ENCODE measurements around the gene ME1.
A peak's percentile ranks its signal among the peaks of the same experiment; 100 is the strongest.
"Not testable (repeated sequence)": the region's sequence is repeated elsewhere in the genome, so short reads cannot be mapped to it uniquely, and the experiment has no call there.

ME1 gene

DNA sequence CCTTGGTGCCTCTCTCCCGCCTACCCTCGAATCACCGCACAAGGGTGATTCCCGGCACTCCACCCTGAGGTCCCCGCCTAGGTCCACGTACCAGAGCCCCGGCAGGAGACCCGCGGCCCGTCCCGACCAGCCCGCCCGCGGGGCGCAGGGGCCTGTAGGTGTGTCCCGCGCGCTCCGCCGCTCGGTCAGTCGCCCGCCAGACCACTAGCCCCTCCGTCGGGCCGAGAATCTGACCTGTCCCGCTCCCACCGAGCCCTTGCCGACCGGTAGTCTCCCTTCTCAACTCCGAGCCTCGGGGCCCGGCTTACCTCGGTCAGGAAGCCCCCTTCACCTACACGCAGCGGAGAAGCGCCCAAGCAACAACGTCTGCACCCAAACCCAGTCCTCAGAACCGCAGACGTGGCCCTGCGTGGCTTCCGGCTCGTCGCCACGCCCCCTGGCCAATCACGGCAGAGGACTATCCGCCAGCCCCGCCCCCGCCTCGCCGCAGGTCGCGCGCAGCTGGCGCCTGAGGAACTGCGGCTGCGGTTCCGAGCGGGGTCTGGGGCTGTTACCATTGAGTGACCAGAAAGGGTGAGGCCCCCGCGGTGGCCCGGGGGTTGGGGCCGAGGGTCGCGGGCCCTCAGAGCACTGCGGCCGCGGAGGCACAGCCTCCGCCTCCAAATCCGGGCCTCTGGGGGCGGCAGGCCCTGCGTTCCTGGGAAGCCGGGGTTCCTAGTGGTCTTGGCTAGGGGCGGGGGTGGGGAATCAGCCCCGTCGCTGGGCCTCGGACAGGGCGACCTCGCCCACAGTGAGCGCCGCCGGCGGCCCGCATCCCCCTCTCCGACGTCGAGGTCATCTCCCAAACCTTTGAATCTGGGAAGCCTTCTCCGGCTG, 237.7 kb downstream of the ME1 start, which contains the start of the genes PGM3 and RWDD2A:
Gene PGM3, minus strand, starts transcription at position 395 of the 876 bp plus-strand sequence. CDS start 2,253 bp downstream, outside the sequence.
Gene RWDD2A, plus strand, starts transcription at position 487 of the 876 bp plus-strand sequence. CDS start 1,095 bp downstream, outside the sequence.
- H3K9me3 ChIP-seq (ENCODE audit: control insufficient read depth, insufficient read depth, low read length), result no peaks in the 10 kb centered on the region
- no peak for TF ChIP-seq EZH2phosphoT487 (IDR thresholded peaks at IDR 0.05; ENCODE audit: borderline replicate concordance, low read length)
- TF ChIP-seq, protein P1, sequence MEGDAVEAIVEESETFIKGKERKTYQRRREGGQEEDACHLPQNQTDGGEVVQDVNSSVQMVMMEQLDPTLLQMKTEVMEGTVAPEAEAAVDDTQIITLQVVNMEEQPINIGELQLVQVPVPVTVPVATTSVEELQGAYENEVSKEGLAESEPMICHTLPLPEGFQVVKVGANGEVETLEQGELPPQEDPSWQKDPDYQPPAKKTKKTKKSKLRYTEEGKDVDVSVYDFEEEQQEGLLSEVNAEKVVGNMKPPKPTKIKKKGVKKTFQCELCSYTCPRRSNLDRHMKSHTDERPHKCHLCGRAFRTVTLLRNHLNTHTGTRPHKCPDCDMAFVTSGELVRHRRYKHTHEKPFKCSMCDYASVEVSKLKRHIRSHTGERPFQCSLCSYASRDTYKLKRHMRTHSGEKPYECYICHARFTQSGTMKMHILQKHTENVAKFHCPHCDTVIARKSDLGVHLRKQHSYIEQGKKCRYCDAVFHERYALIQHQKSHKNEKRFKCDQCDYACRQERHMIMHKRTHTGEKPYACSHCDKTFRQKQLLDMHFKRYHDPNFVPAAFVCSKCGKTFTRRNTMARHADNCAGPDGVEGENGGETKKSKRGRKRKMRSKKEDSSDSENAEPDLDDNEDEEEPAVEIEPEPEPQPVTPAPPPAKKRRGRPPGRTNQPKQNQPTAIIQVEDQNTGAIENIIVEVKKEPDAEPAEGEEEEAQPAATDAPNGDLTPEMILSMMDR (IDR thresholded peaks at IDR 0.05; ENCODE audit: low read depth, low read length, poor library complexity, severe bottlenecking), result no peak
- H3F3A ChIP-seq (ENCODE audit: control insufficient read depth, insufficient read depth), result no peaks in the 10 kb centered on the region
- H3K27me3 ChIP-seq (ENCODE audit: control insufficient read depth, low read length), result no peaks in the 10 kb centered on the region
- H3K4me2 ChIP-seq (ENCODE audit: low read length), result peak within 1 kb of the TSS; percentile 75
- no peaks in the 10 kb centered on the region for H4K20me1 ChIP-seq (ENCODE audit: control insufficient read depth, insufficient read depth, low read depth, low read length)
- H3K36me3 ChIP-seq (ENCODE audit: control insufficient read depth, low read length), result peaks cover 18% of the 10 kb centered on the region
- H3K9me2 ChIP-seq (replicated peaks; ENCODE audit: control insufficient read depth, low read length), result no peaks in the 10 kb centered on the region
- H3K27ac ChIP-seq (ENCODE audit: low read depth, low read length), result no peak within 1 kb of the TSS
- peak within 1 kb of the TSS; percentile 85 for H3K4me3 ChIP-seq (ENCODE audit: low read length)
- peaks cover 23% of the 10 kb centered on the region for H3K79me2 ChIP-seq (ENCODE audit: control insufficient read depth, low read length)
- peaks cover 17% of the 10 kb centered on the region for H3K4me1 ChIP-seq (ENCODE audit: control insufficient read depth, low read length)

DNA sequence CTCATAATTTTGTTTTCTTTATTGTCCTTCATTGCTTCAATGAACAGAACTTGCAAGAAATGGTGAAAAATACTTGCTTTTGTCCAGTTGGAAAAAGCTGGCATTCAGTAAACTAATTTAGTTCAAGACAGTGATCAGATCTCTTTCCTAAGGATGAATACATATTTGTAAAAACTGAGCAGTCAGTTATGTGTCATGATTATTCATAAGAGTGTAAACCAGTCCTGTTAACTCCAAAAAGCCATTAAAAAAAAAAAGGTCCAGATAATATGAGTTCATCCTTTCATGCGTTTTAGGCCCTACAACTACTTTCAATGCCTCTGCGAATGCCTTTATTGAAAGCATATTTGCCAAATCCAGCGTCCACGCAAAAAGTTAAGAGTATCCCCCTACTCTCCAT, 238.4 kb downstream of the ME1 start:
- peak overlapping the region; percentile 75 for H3K4me2 ChIP-seq (ENCODE audit: low read length)
- peaks cover 18% of the 10 kb centered on the region for H3K36me3 ChIP-seq (ENCODE audit: control insufficient read depth, low read length)
- no peaks in the 10 kb centered on the region for H4K20me1 ChIP-seq (ENCODE audit: control insufficient read depth, insufficient read depth, low read depth, low read length)
- no peaks in the 10 kb centered on the region for H3K27me3 ChIP-seq (ENCODE audit: control insufficient read depth, low read length)
- H3K9me3 ChIP-seq (ENCODE audit: control insufficient read depth, insufficient read depth, low read length), result no peaks in the 10 kb centered on the region
- no peak overlapping the region for H3K27ac ChIP-seq (ENCODE audit: low read depth, low read length)
- H3F3A ChIP-seq (ENCODE audit: control insufficient read depth, insufficient read depth), result no peaks in the 10 kb centered on the region
- peak overlapping the region; percentile 85 for H3K4me3 ChIP-seq (ENCODE audit: low read length)
- H3K4me1 ChIP-seq (ENCODE audit: control insufficient read depth, low read length), result peaks cover 17% of the 10 kb centered on the region
- peaks cover 23% of the 10 kb centered on the region for H3K79me2 ChIP-seq (ENCODE audit: control insufficient read depth, low read length)
- H3K9me2 ChIP-seq (replicated peaks; ENCODE audit: control insufficient read depth, low read length), result no peaks in the 10 kb centered on the region
- TF ChIP-seq EZH2phosphoT487 (IDR thresholded peaks at IDR 0.05; ENCODE audit: borderline replicate concordance, low read length), result no peak
- TF ChIP-seq, protein P1 (IDR thresholded peaks at IDR 0.05; ENCODE audit: low read depth, low read length, poor library complexity, severe bottlenecking), result no peak

DNA sequence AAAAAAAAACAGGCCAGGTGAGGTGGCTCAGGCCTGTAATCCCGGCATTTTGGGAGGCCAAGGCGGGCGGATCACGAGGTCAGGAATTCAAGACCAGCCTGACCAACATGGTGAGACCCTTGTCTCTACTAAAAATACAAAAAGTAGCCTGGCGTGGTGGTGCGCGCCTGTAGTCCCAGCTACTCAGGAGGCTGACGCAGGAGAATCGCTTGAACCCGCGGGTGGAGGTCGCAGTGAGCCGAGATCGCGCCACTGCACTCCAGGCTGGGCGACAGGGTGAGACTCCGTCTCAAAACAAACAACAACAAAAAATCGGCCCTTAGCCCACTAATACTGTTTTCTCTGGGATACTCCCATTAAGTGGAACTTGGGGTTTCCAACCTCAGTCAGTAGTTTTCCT, 238.9 kb downstream of the ME1 start:
- not testable (repeated sequence) for H3K27ac ChIP-seq (ENCODE audit: low read depth, low read length); H3K9me2 ChIP-seq (replicated peaks; ENCODE audit: control insufficient read depth, low read length); H3K27me3 ChIP-seq (ENCODE audit: control insufficient read depth, low read length); H4K20me1 ChIP-seq (ENCODE audit: control insufficient read depth, insufficient read depth, low read depth, low read length); H3F3A ChIP-seq (ENCODE audit: control insufficient read depth, insufficient read depth); H3K9me3 ChIP-seq (ENCODE audit: control insufficient read depth, insufficient read depth, low read length)
- peaks cover 17% of the 10 kb centered on the region for H3K4me1 ChIP-seq (ENCODE audit: control insufficient read depth, low read length)
- peaks cover 23% of the 10 kb centered on the region for H3K79me2 ChIP-seq (ENCODE audit: control insufficient read depth, low read length)
- peaks cover 22% of the 10 kb centered on the region for H3K36me3 ChIP-seq (ENCODE audit: control insufficient read depth, low read length)
- peak overlapping the region; percentile 75 for H3K4me2 ChIP-seq (ENCODE audit: low read length)
- H3K4me3 ChIP-seq (ENCODE audit: low read length), result peak overlapping the region; percentile 85

DNA sequence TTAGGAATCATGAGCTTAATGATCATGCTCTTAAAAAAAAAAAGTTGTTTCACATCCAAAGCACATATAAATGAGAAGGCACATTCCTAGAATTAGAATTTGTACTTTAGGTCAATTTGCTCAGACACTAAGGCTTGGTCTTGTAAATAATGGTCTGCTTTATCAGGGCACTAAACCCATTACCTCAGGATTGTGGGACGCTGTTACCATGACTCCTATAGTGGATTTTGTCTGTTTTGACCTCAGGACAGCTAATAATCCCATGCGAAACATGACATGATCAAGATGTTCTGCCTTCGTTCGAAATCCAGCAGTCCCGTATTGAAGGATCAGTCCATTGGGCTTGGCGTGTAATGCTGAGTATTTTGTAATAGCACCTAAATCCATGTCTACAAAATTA, 240.2 kb downstream of the ME1 start:
- H3K9me3 ChIP-seq (ENCODE audit: control insufficient read depth, insufficient read depth, low read length), result no peaks in the 10 kb centered on the region
- H3K9me2 ChIP-seq (replicated peaks; ENCODE audit: control insufficient read depth, low read length), result no peaks in the 10 kb centered on the region
- H3K79me2 ChIP-seq (ENCODE audit: control insufficient read depth, low read length), result peaks cover 23% of the 10 kb centered on the region
- TF ChIP-seq, protein P1 (IDR thresholded peaks at IDR 0.05; ENCODE audit: low read depth, low read length, poor library complexity, severe bottlenecking), result no peak
- TF ChIP-seq EZH2phosphoT487 (IDR thresholded peaks at IDR 0.05; ENCODE audit: borderline replicate concordance, low read length), result no peak
- H3K4me3 ChIP-seq (ENCODE audit: low read length), result no peak overlapping the region
- peaks cover 14% of the 10 kb centered on the region for H3K4me1 ChIP-seq (ENCODE audit: control insufficient read depth, low read length)
- no peaks in the 10 kb centered on the region for H3K27me3 ChIP-seq (ENCODE audit: control insufficient read depth, low read length)
- peaks cover 30% of the 10 kb centered on the region for H3K36me3 ChIP-seq (ENCODE audit: control insufficient read depth, low read length)
- H3K27ac ChIP-seq (ENCODE audit: low read depth, low read length), result no peak overlapping the region
- no peak overlapping the region for H3K4me2 ChIP-seq (ENCODE audit: low read length)
- H3F3A ChIP-seq (ENCODE audit: control insufficient read depth, insufficient read depth), result no peaks in the 10 kb centered on the region
- no peaks in the 10 kb centered on the region for H4K20me1 ChIP-seq (ENCODE audit: control insufficient read depth, insufficient read depth, low read depth, low read length)

Data from DOHH2 (cell line).